Measurements from ENCODE around the gene LHFPL6.

Gene LHFPL6

GRCh38 chr13:39414339-39414738 lies 188.7 kb downstream of the LHFPL6 start:
- no peak for DNase-seq (ENCODE audit: low read depth in 2 of 2)

GRCh38 chr13:39411511-39411910 lies 191.5 kb downstream of the LHFPL6 start:
- no peak for DNase-seq (ENCODE audit: low read depth in 2 of 2)

GRCh38 chr13:39410964-39411363 lies 192.0 kb downstream of the LHFPL6 start:
- no peak for DNase-seq (ENCODE audit: low read depth in 2 of 2)

- DNase-seq (ENCODE audit: low read depth in 2 of 2), result no peak
Observed at GRCh38 chr13:39410096-39410901, 192.7 kb downstream of the LHFPL6 start.

- no peak for DNase-seq (ENCODE audit: low read depth in 2 of 2)
Observed at GRCh38 chr13:39408512-39408911, 194.5 kb downstream of the LHFPL6 start.

- no peak for DNase-seq (ENCODE audit: low read depth in 2 of 2)
Observed at GRCh38 chr13:39407786-39408185, 195.2 kb downstream of the LHFPL6 start.

- DNase-seq (ENCODE audit: low read depth in 2 of 2), result no peak
Observed at GRCh38 chr13:39407138-39407537, 195.9 kb downstream of the LHFPL6 start.

- no peak for DNase-seq (ENCODE audit: low read depth in 2 of 2)
Observed at GRCh38 chr13:39406688-39407087, 196.3 kb downstream of the LHFPL6 start.

- DNase-seq (ENCODE audit: low read depth in 2 of 2), result no peak
Observed at GRCh38 chr13:39405596-39406205, 197.3 kb downstream of the LHFPL6 start.

GRCh38 chr13:39405107-39405506 lies 197.9 kb downstream of the LHFPL6 start:
- DNase-seq (ENCODE audit: low read depth in 2 of 2), result no peak

- no peak for DNase-seq (ENCODE audit: low read depth in 2 of 2)
Observed at GRCh38 chr13:39403106-39403505, 199.9 kb downstream of the LHFPL6 start.

- no peak for DNase-seq (ENCODE audit: low read depth in 2 of 2)
Observed at GRCh38 chr13:39402221-39402970, 200.6 kb downstream of the LHFPL6 start.

GRCh38 chr13:39401756-39402155 lies 201.2 kb downstream of the LHFPL6 start:
- no peak for DNase-seq (ENCODE audit: low read depth in 2 of 2)

GRCh38 chr13:39401046-39401705 lies 201.8 kb downstream of the LHFPL6 start:
- no peak for DNase-seq (ENCODE audit: low read depth in 2 of 2)

GRCh38 chr13:39399102-39399501 lies 203.9 kb downstream of the LHFPL6 start:
- no peak for DNase-seq (ENCODE audit: low read depth in 2 of 2)

- DNase-seq (ENCODE audit: low read depth in 2 of 2), result no peak
Observed at GRCh38 chr13:39397896-39398265, 205.1 kb downstream of the LHFPL6 start.

- DNase-seq (ENCODE audit: low read depth in 2 of 2), result no peak
Observed at GRCh38 chr13:39397226-39397895, 205.6 kb downstream of the LHFPL6 start.

- no peak for DNase-seq (ENCODE audit: low read depth in 2 of 2)
Observed at GRCh38 chr13:39394796-39395678, 208.0 kb downstream of the LHFPL6 start.

- no peak for DNase-seq (ENCODE audit: low read depth in 2 of 2)
Observed at GRCh38 chr13:39391761-39392160, 211.2 kb downstream of the LHFPL6 start.

GRCh38 chr13:39389013-39389412 lies 214.0 kb downstream of the LHFPL6 start:
- DNase-seq (ENCODE audit: low read depth in 2 of 2), result no peak

Data from stimulated activated CD8-positive, alpha-beta memory T cell treated with anti-CD3 and anti-CD28 coated beads, Interleukin-15, amount 100 ng/mL, for 4 hours (primary cell).